Stimulated activated naive CD8-positive, alpha-beta T cell treated with anti-CD3 and anti-CD28 coated beads, Interleukin-15, Interleukin-2, amounts not matched to agents 100 U/mL and 50 U/mL, for 24 hours (primary cell): ENCODE results near the gene INTS11.

ENCODE experiments used
- ATAC-seq: fragments of 150-1000 bp; cut with Tn5 transposase; one replicate; pipeline ENCODE4 v1.10.0; 2021
- DNase-seq: peaks from one replicate; pipeline ENCODE4 v3.0.0; 2021

Gene INTS11

GRCh38 chr1:1343811-1344421 lies 19.5 kb upstream of the INTS11 start:
- ATAC-seq (no peak), DNase-seq (no peak)

- ATAC-seq (no peak), DNase-seq (no peak)
Measured at GRCh38 chr1:1342584-1343115, 18.2 kb upstream of the INTS11 start.

- ATAC-seq (no peak), DNase-seq (no peak)
Measured at GRCh38 chr1:1342061-1342562, 17.7 kb upstream of the INTS11 start.

- ATAC-seq, result no peak
- no peak for DNase-seq
Measured at GRCh38 chr1:1341549-1342021, 17.1 kb upstream of the INTS11 start.

- no peak for DNase-seq
- no peak for ATAC-seq
Measured at GRCh38 chr1:1340791-1341548, 16.5 kb upstream of the INTS11 start.

GRCh38 chr1:1340185-1340584 lies 15.7 kb upstream of the INTS11 start:
- ATAC-seq (no peak), DNase-seq (no peak)

- no peak for ATAC-seq
Measured at GRCh38 chr1:1338278-1338677, 13.8 kb upstream of the INTS11 start.

GRCh38 chr1:1337793-1338147 lies 13.3 kb upstream of the INTS11 start:
- DNase-seq (peak; percentile 65), ATAC-seq (no peak)

More at GRCh38 chr1:1338278-1338677, 13.8 kb upstream of the INTS11 start:
- DNase-seq, result no peak

- no peak for DNase-seq
- no peak for ATAC-seq
Measured at GRCh38 chr1:1336931-1337792, 12.7 kb upstream of the INTS11 start.

- no peak for ATAC-seq
- no peak for DNase-seq
Measured at GRCh38 chr1:1336446-1336845, 12.0 kb upstream of the INTS11 start.

- no peak for ATAC-seq
- DNase-seq, result no peak
Measured at GRCh38 chr1:1335792-1336248, 11.4 kb upstream of the INTS11 start.

GRCh38 chr1:1335283-1335682 lies 10.8 kb upstream of the INTS11 start:
- DNase-seq (no peak), ATAC-seq (no peak)

GRCh38 chr1:1334835-1335234 lies 10.4 kb upstream of the INTS11 start:
- DNase-seq, result no peak
- ATAC-seq, result no peak

GRCh38 chr1:1333551-1334241 lies 9.2 kb upstream of the INTS11 start:
- DNase-seq (no peak), ATAC-seq (no peak)

GRCh38 chr1:1332774-1333480 lies 8.5 kb upstream of the INTS11 start:
- DNase-seq (no peak), ATAC-seq (no peak)

- ATAC-seq, result no peak
- DNase-seq, result no peak
Measured at GRCh38 chr1:1332031-1332755, 7.7 kb upstream of the INTS11 start.

GRCh38 chr1:1331068-1331965 lies 6.9 kb upstream of the INTS11 start, which contains the start of gene TAS1R3:
TSS of gene TAS1R3 (plus strand) at chr1:1331280. CDS start at chr1:1331346, 66 bp downstream.
- ATAC-seq (no peak), DNase-seq (no peak)

GRCh38 chr1:1330366-1331067 lies 6.1 kb upstream of the INTS11 start:
- DNase-seq (no peak), ATAC-seq (no peak)
